IPS-18c (cell line): ENCODE measurements around the gene TFF2.

Experiments
- H3K4me3 ChIP-seq: 2 replicates; pipeline ENCODE4 v1.7.0; 2013; ENCODE audit warnings: low read depth, mild to moderate bottlenecking, low read length, moderate library complexity; ENCODE audit not compliant: insufficient read depth
- H3K9me3 ChIP-seq: one replicate; pipeline ENCODE4 v1.6.1; 2013; ENCODE audit warnings: mild to moderate bottlenecking, low read length, moderate library complexity; ENCODE audit not compliant: control insufficient read depth, insufficient read depth

The TFF2 gene

GRCh38 chr21:42387164-42387563 lies 36.4 kb upstream of the TFF2 start:
- Histone ChIP-seq H3K4me3 (no peak overlapping the region), H3K9me3 (peaks cover 3% of the 10 kb centered on the region)

- no peak overlapping the region for H3K4me3 ChIP-seq
Measured at GRCh38 chr21:42386034-42386591, 35.3 kb upstream of the TFF2 start.

GRCh38 chr21:42385619-42386018 lies 34.8 kb upstream of the TFF2 start:
- peaks cover 3% of the 10 kb centered on the region for H3K9me3 ChIP-seq
- no peak overlapping the region for H3K4me3 ChIP-seq

More at GRCh38 chr21:42386034-42386591, 35.3 kb upstream of the TFF2 start:
- peaks cover 3% of the 10 kb centered on the region for H3K9me3 ChIP-seq

- Histone ChIP-seq H3K9me3 (peaks cover 3% of the 10 kb centered on the region), H3K4me3 (no peak overlapping the region)
Measured at GRCh38 chr21:42384989-42385388, 34.2 kb upstream of the TFF2 start.

- H3K4me3 ChIP-seq = no peak overlapping the region
- H3K9me3 ChIP-seq = peaks cover 3% of the 10 kb centered on the region
Measured at GRCh38 chr21:42384156-42384945, 33.6 kb upstream of the TFF2 start.

- Histone ChIP-seq H3K4me3 (no peak overlapping the region), H3K9me3 (no peaks in the 10 kb centered on the region)
Measured at GRCh38 chr21:42383331-42383730, 32.5 kb upstream of the TFF2 start.

- Histone ChIP-seq H3K4me3 (no peak overlapping the region), H3K9me3 (no peaks in the 10 kb centered on the region)
Measured at GRCh38 chr21:42382915-42383314, 32.1 kb upstream of the TFF2 start.

- Histone ChIP-seq H3K9me3 (no peaks in the 10 kb centered on the region), H3K4me3 (no peak overlapping the region)
Measured at GRCh38 chr21:42381347-42381984, 30.7 kb upstream of the TFF2 start.

- Histone ChIP-seq H3K4me3 (no peak overlapping the region), H3K9me3 (peaks cover 2% of the 10 kb centered on the region)
Measured at GRCh38 chr21:42379426-42380215, 28.8 kb upstream of the TFF2 start.

- peaks cover 2% of the 10 kb centered on the region for H3K9me3 ChIP-seq
- no peak overlapping the region for H3K4me3 ChIP-seq
Measured at GRCh38 chr21:42378418-42378817, 27.6 kb upstream of the TFF2 start.

- H3K9me3 ChIP-seq = peaks cover 2% of the 10 kb centered on the region
- no peak overlapping the region for H3K4me3 ChIP-seq
Measured at GRCh38 chr21:42377951-42378340, 27.2 kb upstream of the TFF2 start.

GRCh38 chr21:42377211-42377950 lies 26.6 kb upstream of the TFF2 start:
- Histone ChIP-seq H3K4me3 (no peak overlapping the region), H3K9me3 (peaks cover 2% of the 10 kb centered on the region)

- no peak overlapping the region for H3K4me3 ChIP-seq
Measured at GRCh38 chr21:42376338-42376982, 25.7 kb upstream of the TFF2 start.

GRCh38 chr21:42375966-42376337 lies 25.2 kb upstream of the TFF2 start:
- Histone ChIP-seq H3K9me3 (peaks cover 2% of the 10 kb centered on the region), H3K4me3 (no peak overlapping the region)

More at GRCh38 chr21:42376338-42376982, 25.7 kb upstream of the TFF2 start:
- peaks cover 2% of the 10 kb centered on the region for H3K9me3 ChIP-seq

GRCh38 chr21:42375506-42375905 lies 24.7 kb upstream of the TFF2 start:
- Histone ChIP-seq H3K9me3 (peaks cover 2% of the 10 kb centered on the region), H3K4me3 (no peak overlapping the region)

GRCh38 chr21:42374864-42375499 lies 24.2 kb upstream of the TFF2 start:
- H3K4me3 ChIP-seq = no peak overlapping the region

More at GRCh38 chr21:42374864-42375499, 24.2 kb upstream of the TFF2 start:
- H3K9me3 ChIP-seq = peaks cover 2% of the 10 kb centered on the region
